HG02840 (cell line): ENCODE measurements around the gene CDPF1.
"Not testable (repeated sequence)": the region's sequence is repeated elsewhere in the genome, so short reads cannot be mapped to it uniquely, and the experiment has no call there.

Source experiments
- ATAC-seq: cut with Tn5 transposase; IDR thresholded peaks from one replicate; pipeline ENCODE4 v1.9.1; 2021; ENCODE audit warnings: mild to moderate bottlenecking, moderate library complexity, moderate number of reproducible peaks; ENCODE audit not compliant: unreplicated experiment, low FRiP score

CDPF1 gene

GRCh38 chr22:46230262-46230901, 19.7 kb downstream of the CDPF1 start:
- ATAC-seq = no peak

GRCh38 chr22:46229701-46230100, 20.4 kb downstream of the CDPF1 start:
- no peak for ATAC-seq

GRCh38 chr22:46226577-46226976, 23.5 kb downstream of the CDPF1 start:
- ATAC-seq = no peak

GRCh38 chr22:46225631-46226030, 24.5 kb downstream of the CDPF1 start:
- ATAC-seq = no peak

- no peak for ATAC-seq
These were observed 25.2 kb downstream of the CDPF1 start for GRCh38 chr22:46224898-46225290.

GRCh38 chr22:46224044-46224897, 25.8 kb downstream of the CDPF1 start:
- ATAC-seq = no peak

- no peak for ATAC-seq
These were observed 29.2 kb downstream of the CDPF1 start for GRCh38 chr22:46220921-46221320.

- no peak for ATAC-seq
These were observed 30.5 kb downstream of the CDPF1 start for GRCh38 chr22:46219636-46220035.

GRCh38 chr22:46214616-46215015, 35.5 kb downstream of the CDPF1 start:
- no peak for ATAC-seq

- no peak for ATAC-seq
These were observed 35.9 kb downstream of the CDPF1 start for GRCh38 chr22:46214149-46214548.

GRCh38 chr22:46213052-46213451, 37.0 kb downstream of the CDPF1 start:
- no peak for ATAC-seq

GRCh38 chr22:46212195-46212594, 37.9 kb downstream of the CDPF1 start:
- no peak for ATAC-seq

GRCh38 chr22:46209262-46209661, 40.8 kb downstream of the CDPF1 start:
- no peak for ATAC-seq

- no peak for ATAC-seq
These were observed 46.5 kb downstream of the CDPF1 start for GRCh38 chr22:46203601-46203980.

GRCh38 chr22:46202897-46203600, 47.0 kb downstream of the CDPF1 start:
- no peak for ATAC-seq

- no peak for ATAC-seq
These were observed 48.9 kb downstream of the CDPF1 start for GRCh38 chr22:46201059-46201757.

- not testable (repeated sequence) for ATAC-seq
These were observed 51.3 kb downstream of the CDPF1 start for GRCh38 chr22:46198806-46199205.

GRCh38 chr22:46198274-46198673, 51.8 kb downstream of the CDPF1 start:
- no peak for ATAC-seq

- no peak for ATAC-seq
These were observed 53.8 kb downstream of the CDPF1 start for GRCh38 chr22:46196278-46196677.

GRCh38 chr22:46195487-46196165, 54.5 kb downstream of the CDPF1 start:
- no peak for ATAC-seq
